ENCODE results near the gene DSG3. TPM values are rescaled to one million over a fixed set of nuclear protein-coding genes. Genes with fewer than 3 reads are reported as not detected.
A peak's percentile ranks its signal among the peaks of the same experiment; 100 is the strongest.

DSG3 gene
- total RNA-seq, 2 donors from 2014 or later = 1.3 to 2.3 TPM

GRCh38 chr18:31509571-31509970 lies 62.0 kb downstream of the DSG3 start:
- Histone ChIP-seq H3K27me3 (replicated peaks; ENCODE audit: insufficient read depth) (no peaks in the 10 kb centered on the region), H3K9me3 (no peaks in the 10 kb centered on the region), H3K36me3 (no peaks in the 10 kb centered on the region), H3K4me1 (replicated peaks) (no peaks in the 10 kb centered on the region), H3K4me3 (no peak overlapping the region), H3K27ac (no peak overlapping the region)
- TF ChIP-seq POLR2AphosphoS5 (IDR thresholded peaks at IDR 0.05) (no peak), POLR2A (IDR thresholded peaks at IDR 0.05) (no peak), CTCF (IDR thresholded peaks at IDR 0.05) (no peak)
- intact Hi-C loops (cut with DNase I) = no loop called here
- WGBS = 57% methylated on average over 3 of the region's 3 CpGs
- DNase-seq (ENCODE audit: low spot score) = no peak

- TF ChIP-seq CTCF (IDR thresholded peaks at IDR 0.05) (no peak), POLR2AphosphoS5 (IDR thresholded peaks at IDR 0.05) (no peak), POLR2A (IDR thresholded peaks at IDR 0.05) (no peak)
- intact Hi-C loops (cut with DNase I) = no loop called here
- H3K4me3 ChIP-seq = no peak overlapping the region
- no peaks in the 10 kb centered on the region for H3K27me3 ChIP-seq (replicated peaks; ENCODE audit: insufficient read depth)
- DNase-seq (ENCODE audit: low spot score) = peak; percentile 40
- no peaks in the 10 kb centered on the region for H3K36me3 ChIP-seq
- H3K27ac ChIP-seq = no peak overlapping the region
- no peaks in the 10 kb centered on the region for H3K9me3 ChIP-seq
- no peaks in the 10 kb centered on the region for H3K4me1 ChIP-seq (replicated peaks)
These were observed 62.8 kb downstream of the DSG3 start for GRCh38 chr18:31510319-31510718.

- intact Hi-C loops (cut with DNase I) = no loop called here
- DNase-seq (ENCODE audit: low spot score) = no peak
- Histone ChIP-seq H3K27me3 (replicated peaks; ENCODE audit: insufficient read depth) (no peaks in the 10 kb centered on the region), H3K4me3 (no peak overlapping the region), H3K27ac (no peak overlapping the region), H3K4me1 (replicated peaks) (no peaks in the 10 kb centered on the region), H3K36me3 (no peaks in the 10 kb centered on the region), H3K9me3 (no peaks in the 10 kb centered on the region)
- WGBS = 72% methylated on average over 6 of the region's 6 CpGs
- no peak for TF ChIP-seq POLR2A (IDR thresholded peaks at IDR 0.05)
- no peak for TF ChIP-seq CTCF (IDR thresholded peaks at IDR 0.05)
- TF ChIP-seq POLR2AphosphoS5 (IDR thresholded peaks at IDR 0.05) = no peak
These were observed 63.6 kb downstream of the DSG3 start for GRCh38 chr18:31511098-31511497.

GRCh38 chr18:31512203-31512764 lies 64.7 kb downstream of the DSG3 start:
- Histone ChIP-seq H3K36me3 (no peaks in the 10 kb centered on the region), H3K4me1 (replicated peaks) (no peaks in the 10 kb centered on the region), H3K27ac (no peak overlapping the region), H3K9me3 (no peaks in the 10 kb centered on the region), H3K27me3 (replicated peaks; ENCODE audit: insufficient read depth) (no peaks in the 10 kb centered on the region), H3K4me3 (no peak overlapping the region)
- no peak for TF ChIP-seq POLR2A (IDR thresholded peaks at IDR 0.05)
- no peak for TF ChIP-seq CTCF (IDR thresholded peaks at IDR 0.05)
- no peak for TF ChIP-seq POLR2AphosphoS5 (IDR thresholded peaks at IDR 0.05)
- intact Hi-C loops (cut with DNase I) = no loop called here
- 64% methylated on average over 6 of the region's 6 CpGs for WGBS
- no peak for DNase-seq (ENCODE audit: low spot score)

GRCh38 chr18:31513189-31513935 lies 65.8 kb downstream of the DSG3 start:
- TF ChIP-seq POLR2AphosphoS5 (IDR thresholded peaks at IDR 0.05) (no peak), POLR2A (IDR thresholded peaks at IDR 0.05) (no peak), CTCF (IDR thresholded peaks at IDR 0.05) (no peak)
- intact Hi-C loops (cut with DNase I) = no loop called here
- Histone ChIP-seq H3K9me3 (no peaks in the 10 kb centered on the region), H3K27ac (no peak overlapping the region), H3K4me1 (replicated peaks) (no peaks in the 10 kb centered on the region), H3K36me3 (no peaks in the 10 kb centered on the region), H3K27me3 (replicated peaks; ENCODE audit: insufficient read depth) (no peaks in the 10 kb centered on the region), H3K4me3 (no peak overlapping the region)
- DNase-seq (ENCODE audit: low spot score) = no peak
- WGBS = 58% methylated on average over 4 of the region's 4 CpGs
